HFF-Myc (cell line): ENCODE data around the gene HSDL2.
"Not testable (repeated sequence)": the region's sequence is repeated elsewhere in the genome, so short reads cannot be mapped to it uniquely, and the experiment has no call there.

ENCODE experiments used
- DNase-seq: peaks from one replicate; pipeline ENCODE4 v3.0.0-alpha.2; 2011; ENCODE audit warnings: low read depth; ENCODE audit errors: extremely low read depth
- H3K4me3 ChIP-seq: replicated peaks from 2 replicates; pipeline ENCODE4 v1.5.1; 2011; ENCODE audit warnings: low read depth, mild to moderate bottlenecking, control low read depth, low read length
- CTCF ChIP-seq: IDR thresholded peaks from 2 replicates; pipeline ENCODE4 v1.5.1; 2012; ENCODE audit warnings: mild to moderate bottlenecking, low read depth, low read length, control low read depth; ENCODE audit errors: missing control alignments

Gene HSDL2

GRCh38 chr9:112384219-112384618 lies 4.3 kb downstream of the HSDL2 start:
- H3K4me3 ChIP-seq, result no peak overlapping the region
- TF ChIP-seq CTCF, result no peak
- no peak for DNase-seq

- TF ChIP-seq CTCF, result no peak
- no peak overlapping the region for H3K4me3 ChIP-seq
- DNase-seq, result no peak
Observed at GRCh38 chr9:112384690-112385089, 4.8 kb downstream of the HSDL2 start.

- DNase-seq, result no peak
- no peak for TF ChIP-seq CTCF
- H3K4me3 ChIP-seq, result no peak overlapping the region
Observed at GRCh38 chr9:112387115-112387514, 7.2 kb downstream of the HSDL2 start.

- not testable (repeated sequence) for H3K4me3 ChIP-seq, DNase-seq
Observed at GRCh38 chr9:112389897-112390296, 10.0 kb downstream of the HSDL2 start.

GRCh38 chr9:112391936-112392560 lies 12.1 kb downstream of the HSDL2 start:
- not testable (repeated sequence) for H3K4me3 ChIP-seq, DNase-seq

- DNase-seq, H3K4me3 ChIP-seq: not testable (repeated sequence)
Observed at GRCh38 chr9:112393146-112393545, 13.2 kb downstream of the HSDL2 start.

GRCh38 chr9:112396416-112396815 lies 16.5 kb downstream of the HSDL2 start:
- no peak for DNase-seq
- H3K4me3 ChIP-seq, result no peak overlapping the region
- no peak for TF ChIP-seq CTCF

- no peak for DNase-seq
- no peak overlapping the region for H3K4me3 ChIP-seq
- no peak for TF ChIP-seq CTCF
Observed at GRCh38 chr9:112396872-112397271, 17.0 kb downstream of the HSDL2 start.
